ENCODE data around the gene CDON.

GRCh38 chr11:126007238-126007637 is 55.4 kb downstream of the CDON start:
- no peak for TF ChIP-seq GATA2 (IDR thresholded peaks at IDR 0.05; ENCODE audit: low read depth, low read length)
- no peak for TF ChIP-seq GATA3 (IDR thresholded peaks at IDR 0.05; ENCODE audit: low read depth, low read length)
